ENCODE data around the gene HLCS. TPM values are rescaled to one million over a fixed set of nuclear protein-coding genes. Genes with fewer than 3 reads are reported as not detected.

The HLCS gene
- total and polyA plus RNA-seq, 10 of the 15 experiments (the other 5 are each of a cell fraction or from before 2014, with no cell fraction given): 1.5 to 12.7 (median 9.6) TPM

DNA sequence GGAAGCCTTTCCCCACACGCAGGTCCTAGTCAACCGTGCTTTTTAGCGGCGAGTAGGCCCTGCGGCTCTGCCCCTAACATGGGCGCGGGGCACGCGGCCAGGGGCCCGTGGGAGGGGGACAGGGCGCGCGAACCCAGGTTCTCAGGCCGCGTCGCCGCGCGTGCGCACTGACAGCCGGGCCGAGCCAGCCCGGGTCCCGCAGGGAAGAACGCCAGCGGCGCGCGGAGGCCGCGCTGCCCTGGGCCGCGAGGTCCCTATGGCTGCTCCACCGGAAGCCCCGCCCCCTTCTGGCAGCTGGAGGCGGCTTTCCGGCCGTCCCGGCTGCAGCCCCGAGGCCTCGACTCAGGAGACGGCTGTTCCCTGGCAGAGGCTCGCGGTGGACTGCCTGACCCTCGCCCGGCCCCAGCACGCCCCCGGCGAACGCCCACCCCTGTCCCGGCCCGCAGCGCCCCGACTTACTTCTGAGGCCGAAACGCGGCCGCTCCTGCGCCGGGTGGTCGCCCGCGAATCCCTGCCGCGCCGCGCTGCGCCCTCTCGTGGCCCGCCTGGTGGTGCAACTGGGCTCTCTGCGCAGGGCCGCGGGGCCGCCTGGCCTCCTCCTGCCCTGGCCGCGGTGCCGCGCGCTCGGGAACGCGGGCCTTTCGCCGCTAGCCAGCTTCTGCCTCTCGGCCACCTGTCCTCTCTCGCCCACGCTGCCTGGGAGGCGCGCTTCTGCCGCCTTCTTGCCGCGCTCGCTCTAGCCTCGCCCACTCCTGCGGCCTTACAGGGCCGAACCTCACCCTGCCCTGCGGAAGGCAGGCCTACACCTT, 23.4 kb upstream of the HLCS start (continued):
- TF ChIP-seq NRF1 (conservative IDR thresholded peaks at IDR 0.05; ENCODE audit: low read depth, low read length) (peak; percentile 60), ZNF384 (IDR thresholded peaks at IDR 0.05; ENCODE audit: borderline replicate concordance, low read depth, low read length) (no peak), ASH2L (IDR thresholded peaks at IDR 0.05; ENCODE audit: borderline replicate concordance, low read depth) (no peak), RUNX3 (IDR thresholded peaks at IDR 0.05; ENCODE audit: low read length) (no peak), SRF (IDR thresholded peaks at IDR 0.05; ENCODE audit: low read depth in 2 of 2, low read length in 2 of 2) (0 out of 4 replicates have a peak, but pooled peaks of 1 of the 2 experiments have one; percentile 40), PAX5 (IDR thresholded peaks at IDR 0.05; ENCODE audit: borderline replicate concordance, low read depth, low read length) (no peak), WRNIP1 (IDR thresholded peaks at IDR 0.05; ENCODE audit: borderline replicate concordance, low read depth, low read length) (no peak), MEF2B (IDR thresholded peaks at IDR 0.05; ENCODE audit: partially characterized antibody, poor library complexity, severe bottlenecking) (no peak), NFYB (IDR thresholded peaks at IDR 0.05; ENCODE audit: insufficient read depth, low read depth, low read length) (0 out of 2 replicates have a peak, but pooled peaks have one; percentile 50), IKZF2 (IDR thresholded peaks at IDR 0.05) (no peak), FOS (IDR thresholded peaks at IDR 0.05; ENCODE audit: borderline replicate concordance, extremely low read depth, insufficient read length) (no peak), RB1 (IDR thresholded peaks at IDR 0.05; ENCODE audit: borderline replicate concordance) (peak; percentile 24; the same call in 1 of the 2 replicates), FOXK2 (IDR thresholded peaks at IDR 0.05) (no peak)
- TF ChIP-seq, protein P1, sequence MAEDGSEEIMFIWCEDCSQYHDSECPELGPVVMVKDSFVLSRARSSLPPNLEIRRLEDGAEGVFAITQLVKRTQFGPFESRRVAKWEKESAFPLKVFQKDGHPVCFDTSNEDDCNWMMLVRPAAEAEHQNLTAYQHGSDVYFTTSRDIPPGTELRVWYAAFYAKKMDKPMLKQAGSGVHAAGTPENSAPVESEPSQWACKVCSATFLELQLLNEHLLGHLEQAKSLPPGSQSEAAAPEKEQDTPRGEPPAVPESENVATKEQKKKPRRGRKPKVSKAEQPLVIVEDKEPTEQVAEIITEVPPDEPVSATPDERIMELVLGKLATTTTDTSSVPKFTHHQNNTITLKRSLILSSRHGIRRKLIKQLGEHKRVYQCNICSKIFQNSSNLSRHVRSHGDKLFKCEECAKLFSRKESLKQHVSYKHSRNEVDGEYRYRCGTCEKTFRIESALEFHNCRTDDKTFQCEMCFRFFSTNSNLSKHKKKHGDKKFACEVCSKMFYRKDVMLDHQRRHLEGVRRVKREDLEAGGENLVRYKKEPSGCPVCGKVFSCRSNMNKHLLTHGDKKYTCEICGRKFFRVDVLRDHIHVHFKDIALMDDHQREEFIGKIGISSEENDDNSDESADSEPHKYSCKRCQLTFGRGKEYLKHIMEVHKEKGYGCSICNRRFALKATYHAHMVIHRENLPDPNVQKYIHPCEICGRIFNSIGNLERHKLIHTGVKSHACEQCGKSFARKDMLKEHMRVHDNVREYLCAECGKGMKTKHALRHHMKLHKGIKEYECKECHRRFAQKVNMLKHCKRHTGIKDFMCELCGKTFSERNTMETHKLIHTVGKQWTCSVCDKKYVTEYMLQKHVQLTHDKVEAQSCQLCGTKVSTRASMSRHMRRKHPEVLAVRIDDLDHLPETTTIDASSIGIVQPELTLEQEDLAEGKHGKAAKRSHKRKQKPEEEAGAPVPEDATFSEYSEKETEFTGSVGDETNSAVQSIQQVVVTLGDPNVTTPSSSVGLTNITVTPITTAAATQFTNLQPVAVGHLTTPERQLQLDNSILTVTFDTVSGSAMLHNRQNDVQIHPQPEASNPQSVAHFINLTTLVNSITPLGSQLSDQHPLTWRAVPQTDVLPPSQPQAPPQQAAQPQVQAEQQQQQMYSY (CRISPR knock-in tag; IDR thresholded peaks at IDR 0.05): no peak
- TF ChIP-seq, protein P2, sequence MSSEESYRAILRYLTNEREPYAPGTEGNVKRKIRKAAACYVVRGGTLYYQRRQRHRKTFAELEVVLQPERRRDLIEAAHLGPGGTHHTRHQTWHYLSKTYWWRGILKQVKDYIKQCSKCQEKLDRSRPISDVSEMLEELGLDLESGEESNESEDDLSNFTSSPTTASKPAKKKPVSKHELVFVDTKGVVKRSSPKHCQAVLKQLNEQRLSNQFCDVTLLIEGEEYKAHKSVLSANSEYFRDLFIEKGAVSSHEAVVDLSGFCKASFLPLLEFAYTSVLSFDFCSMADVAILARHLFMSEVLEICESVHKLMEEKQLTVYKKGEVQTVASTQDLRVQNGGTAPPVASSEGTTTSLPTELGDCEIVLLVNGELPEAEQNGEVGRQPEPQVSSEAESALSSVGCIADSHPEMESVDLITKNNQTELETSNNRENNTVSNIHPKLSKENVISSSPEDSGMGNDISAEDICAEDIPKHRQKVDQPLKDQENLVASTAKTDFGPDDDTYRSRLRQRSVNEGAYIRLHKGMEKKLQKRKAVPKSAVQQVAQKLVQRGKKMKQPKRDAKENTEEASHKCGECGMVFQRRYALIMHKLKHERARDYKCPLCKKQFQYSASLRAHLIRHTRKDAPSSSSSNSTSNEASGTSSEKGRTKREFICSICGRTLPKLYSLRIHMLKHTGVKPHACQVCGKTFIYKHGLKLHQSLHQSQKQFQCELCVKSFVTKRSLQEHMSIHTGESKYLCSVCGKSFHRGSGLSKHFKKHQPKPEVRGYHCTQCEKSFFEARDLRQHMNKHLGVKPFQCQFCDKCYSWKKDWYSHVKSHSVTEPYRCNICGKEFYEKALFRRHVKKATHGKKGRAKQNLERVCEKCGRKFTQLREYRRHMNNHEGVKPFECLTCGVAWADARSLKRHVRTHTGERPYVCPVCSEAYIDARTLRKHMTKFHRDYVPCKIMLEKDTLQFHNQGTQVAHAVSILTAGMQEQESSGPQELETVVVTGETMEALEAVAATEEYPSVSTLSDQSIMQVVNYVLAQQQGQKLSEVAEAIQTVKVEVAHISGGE (CRISPR knock-in tag; IDR thresholded peaks at IDR 0.05): no peak
- TF ChIP-seq, protein P3, sequence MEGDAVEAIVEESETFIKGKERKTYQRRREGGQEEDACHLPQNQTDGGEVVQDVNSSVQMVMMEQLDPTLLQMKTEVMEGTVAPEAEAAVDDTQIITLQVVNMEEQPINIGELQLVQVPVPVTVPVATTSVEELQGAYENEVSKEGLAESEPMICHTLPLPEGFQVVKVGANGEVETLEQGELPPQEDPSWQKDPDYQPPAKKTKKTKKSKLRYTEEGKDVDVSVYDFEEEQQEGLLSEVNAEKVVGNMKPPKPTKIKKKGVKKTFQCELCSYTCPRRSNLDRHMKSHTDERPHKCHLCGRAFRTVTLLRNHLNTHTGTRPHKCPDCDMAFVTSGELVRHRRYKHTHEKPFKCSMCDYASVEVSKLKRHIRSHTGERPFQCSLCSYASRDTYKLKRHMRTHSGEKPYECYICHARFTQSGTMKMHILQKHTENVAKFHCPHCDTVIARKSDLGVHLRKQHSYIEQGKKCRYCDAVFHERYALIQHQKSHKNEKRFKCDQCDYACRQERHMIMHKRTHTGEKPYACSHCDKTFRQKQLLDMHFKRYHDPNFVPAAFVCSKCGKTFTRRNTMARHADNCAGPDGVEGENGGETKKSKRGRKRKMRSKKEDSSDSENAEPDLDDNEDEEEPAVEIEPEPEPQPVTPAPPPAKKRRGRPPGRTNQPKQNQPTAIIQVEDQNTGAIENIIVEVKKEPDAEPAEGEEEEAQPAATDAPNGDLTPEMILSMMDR (IDR thresholded peaks at IDR 0.05 in 2 of 3, conservative IDR thresholded peaks at IDR 0.05 in 1 of 3; ENCODE audit: control insufficient read depth in 2 of 3, extremely low read depth in 1 of 3, insufficient read depth in 1 of 3, low read depth in 3 of 3, low read length in 3 of 3): peak; percentile 53 to 64 (median 60); a peak in 5 of 6 replicates
- TF ChIP-seq, protein P4, sequence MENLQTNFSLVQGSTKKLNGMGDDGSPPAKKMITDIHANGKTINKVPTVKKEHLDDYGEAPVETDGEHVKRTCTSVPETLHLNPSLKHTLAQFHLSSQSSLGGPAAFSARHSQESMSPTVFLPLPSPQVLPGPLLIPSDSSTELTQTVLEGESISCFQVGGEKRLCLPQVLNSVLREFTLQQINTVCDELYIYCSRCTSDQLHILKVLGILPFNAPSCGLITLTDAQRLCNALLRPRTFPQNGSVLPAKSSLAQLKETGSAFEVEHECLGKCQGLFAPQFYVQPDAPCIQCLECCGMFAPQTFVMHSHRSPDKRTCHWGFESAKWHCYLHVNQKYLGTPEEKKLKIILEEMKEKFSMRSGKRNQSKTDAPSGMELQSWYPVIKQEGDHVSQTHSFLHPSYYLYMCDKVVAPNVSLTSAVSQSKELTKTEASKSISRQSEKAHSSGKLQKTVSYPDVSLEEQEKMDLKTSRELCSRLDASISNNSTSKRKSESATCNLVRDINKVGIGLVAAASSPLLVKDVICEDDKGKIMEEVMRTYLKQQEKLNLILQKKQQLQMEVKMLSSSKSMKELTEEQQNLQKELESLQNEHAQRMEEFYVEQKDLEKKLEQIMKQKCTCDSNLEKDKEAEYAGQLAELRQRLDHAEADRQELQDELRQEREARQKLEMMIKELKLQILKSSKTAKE (IDR thresholded peaks at IDR 0.05; ENCODE audit: low read depth, poor library complexity, severe bottlenecking): no peak

All from GM12878 (cell line).